ENCODE results near the gene DNAAF1.

DNAAF1 gene

DNA sequence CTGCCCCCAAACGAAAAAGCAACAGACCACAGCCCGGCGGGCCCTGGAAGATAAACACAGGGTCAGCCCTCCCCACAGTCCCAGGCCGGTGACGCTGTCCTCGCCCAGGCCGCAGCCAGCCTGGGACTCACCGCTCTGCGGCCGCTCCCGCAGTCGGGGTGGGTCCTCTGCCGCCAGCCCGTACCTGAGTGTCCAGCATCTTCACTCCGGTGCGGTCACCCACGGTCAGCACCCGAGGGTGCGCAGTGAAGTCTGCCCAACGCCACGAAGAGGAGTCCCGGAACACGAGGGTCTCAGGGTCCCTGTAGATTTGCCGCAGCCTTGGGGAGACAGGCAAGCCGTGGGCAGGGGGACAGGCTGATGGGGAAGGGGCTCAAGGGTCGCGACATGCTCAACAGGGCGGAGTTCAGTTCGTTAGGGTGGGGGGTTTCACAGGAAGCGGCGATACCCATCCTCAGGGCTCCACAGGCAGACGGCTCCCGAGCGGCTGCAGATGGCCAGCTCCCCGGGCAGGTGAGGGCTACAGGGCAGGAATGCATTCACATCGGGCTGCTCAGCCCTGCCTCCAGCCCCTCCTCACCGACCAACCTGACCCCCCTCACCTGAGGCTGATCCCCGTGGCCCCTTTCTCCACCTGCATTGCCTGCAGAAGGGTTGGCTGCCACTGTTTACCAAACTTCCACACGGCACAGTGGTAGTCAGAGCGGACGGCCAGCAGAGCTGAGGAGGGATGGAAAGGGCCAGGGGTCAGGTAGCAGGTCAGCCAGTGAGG lies 36.2 kb downstream of the DNAAF1 start:
- H3K4me3 ChIP-seq: no peak overlapping the region
- no peak overlapping the region for H3K27ac ChIP-seq

DNA sequence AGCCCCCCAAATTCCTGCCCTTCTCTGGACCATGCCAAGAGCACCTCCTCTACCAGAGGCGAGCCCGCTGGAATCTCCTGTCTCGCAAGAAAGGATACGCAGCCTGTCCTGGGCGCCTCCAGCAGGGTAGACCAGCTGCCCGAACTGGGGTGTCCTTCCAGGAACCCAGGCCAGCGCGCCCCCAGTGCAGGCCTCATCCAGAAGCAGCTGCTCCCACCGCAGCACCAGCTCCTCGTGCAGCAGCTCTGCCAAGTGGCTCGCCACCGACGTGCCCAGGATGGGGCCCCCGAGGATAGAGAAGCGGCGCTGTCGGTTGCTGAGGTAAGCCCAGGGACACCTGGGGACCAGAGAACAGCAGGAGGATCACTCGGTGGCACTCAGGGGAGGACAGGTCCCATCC lies 37.0 kb downstream of the DNAAF1 start:
- no peak overlapping the region for H3K27ac ChIP-seq
- no peak overlapping the region for H3K4me3 ChIP-seq

DNA sequence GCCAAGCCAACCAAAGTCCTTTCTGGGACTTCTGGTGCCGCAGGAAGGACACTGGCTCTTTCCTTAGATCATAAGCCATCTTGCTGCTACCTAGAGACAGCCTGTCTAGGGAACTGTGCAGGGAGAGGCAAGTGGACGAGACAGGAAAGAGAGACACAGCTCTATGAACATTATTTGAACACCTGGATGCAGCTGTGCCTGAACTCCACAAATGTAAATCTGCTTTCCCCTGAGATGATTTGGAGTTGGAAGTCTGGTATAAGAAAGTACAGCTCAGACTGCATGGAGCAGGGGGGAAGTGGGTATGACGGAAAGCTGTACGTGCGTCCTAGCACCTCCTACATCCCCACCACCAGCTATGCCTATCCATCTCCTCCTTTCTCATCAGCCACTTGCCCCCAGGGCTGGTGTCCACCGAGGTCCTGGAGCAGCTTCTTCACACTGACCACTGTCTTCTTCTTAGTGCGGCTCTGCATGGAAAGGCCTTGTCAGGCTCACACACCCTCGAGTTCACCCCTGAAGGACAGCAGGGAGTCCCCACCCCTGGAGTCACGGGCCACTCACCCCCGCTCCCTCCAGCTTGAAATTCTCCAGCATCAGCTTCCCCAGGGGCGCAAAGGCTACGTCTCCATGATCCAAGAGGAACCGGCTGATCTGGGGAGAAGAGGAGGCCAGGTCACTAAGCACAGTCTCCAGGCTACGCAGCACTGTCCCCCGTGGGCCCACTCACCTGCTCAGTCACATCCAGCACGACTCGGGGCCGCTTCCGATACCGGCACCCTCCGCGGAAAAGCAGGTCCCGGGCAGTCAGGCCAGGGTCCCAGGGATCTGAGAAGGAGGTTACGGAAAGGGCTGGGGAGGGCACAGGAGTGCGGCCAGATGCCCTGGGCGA lies 37.8 kb downstream of the DNAAF1 start:
- peak overlapping the region in 1 of 21 experiments; percentile 57 for H3K27ac ChIP-seq

DNA sequence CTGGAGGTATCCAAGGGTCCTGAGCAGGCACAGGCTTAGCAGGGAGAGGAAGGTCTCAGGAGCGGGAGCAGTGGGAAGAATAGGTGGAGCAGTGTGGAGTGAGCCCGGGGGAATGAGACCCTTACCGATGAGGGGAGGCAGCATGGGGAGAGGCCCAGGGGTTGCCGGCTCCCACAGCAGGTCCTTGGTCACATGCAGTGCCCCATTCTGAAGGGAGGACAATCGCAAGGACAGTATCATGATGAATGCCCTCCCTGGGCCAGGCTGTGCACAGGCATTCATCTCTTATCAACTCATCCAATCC lies 38.4 kb downstream of the DNAAF1 start:
- Histone ChIP-seq H3K4me3 (no peak overlapping the region), H3K27ac (peak overlapping the region in 1 of 21 experiments; percentile 57)

More for the DNA sequence above, 37.8 kb downstream of the DNAAF1 start:
- no peak overlapping the region for H3K4me3 ChIP-seq

DNA sequence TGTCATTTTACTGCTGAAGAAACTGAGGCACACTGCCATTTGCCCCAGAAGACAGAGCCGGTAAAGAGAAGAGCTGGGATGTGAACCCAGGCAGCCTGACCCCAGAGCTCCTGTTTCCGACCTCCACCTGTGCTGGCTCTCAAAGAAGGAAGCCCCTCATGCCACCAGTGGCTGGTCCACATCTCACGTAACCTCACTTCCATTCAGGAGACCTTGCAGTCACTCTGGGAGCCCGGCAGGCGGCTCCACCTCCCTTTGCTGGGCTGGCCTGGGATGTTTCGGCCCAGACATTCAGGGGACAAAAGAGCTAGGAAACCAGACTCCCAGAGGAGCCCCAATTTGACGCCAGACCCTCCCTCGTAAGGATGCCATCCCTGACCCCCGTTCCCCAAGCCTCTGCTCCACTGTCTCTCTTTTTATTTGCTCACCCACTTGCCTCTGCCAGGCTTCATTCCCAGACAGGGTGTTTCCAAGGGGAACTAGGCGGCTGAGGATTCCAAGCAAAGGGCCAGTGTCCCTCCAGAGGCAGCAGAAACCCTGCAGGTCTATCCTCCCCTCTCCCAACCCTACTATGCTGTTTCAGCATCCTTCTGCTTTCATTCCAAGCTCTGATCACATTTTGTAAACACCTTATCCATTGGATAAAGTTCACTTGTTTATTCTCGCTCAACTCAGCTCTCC lies 38.9 kb downstream of the DNAAF1 start:
- peak overlapping the region in 3 of 21 experiments; percentile 3 to 57 (median 37) for H3K27ac ChIP-seq
- H3K4me3 ChIP-seq: no peak overlapping the region

DNA sequence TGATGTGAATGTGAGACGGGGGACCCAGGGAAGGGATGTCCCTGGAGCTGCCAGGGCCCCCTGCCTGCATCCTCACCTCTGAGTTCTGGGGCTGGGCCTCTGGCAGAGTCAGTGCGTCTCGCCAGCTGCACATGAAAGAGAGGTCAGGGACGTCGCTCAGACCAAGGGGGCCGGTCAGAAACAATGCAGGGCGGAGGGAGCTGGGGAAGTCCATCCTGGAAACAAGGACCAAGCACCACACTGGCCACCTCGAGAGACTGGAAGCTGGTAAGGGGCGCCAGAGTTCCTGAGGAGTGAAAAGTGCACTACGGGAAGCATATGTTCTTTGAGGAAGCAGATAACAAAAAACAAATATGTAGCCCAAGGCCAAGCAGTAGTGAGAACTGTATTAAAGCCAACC lies 39.7 kb downstream of the DNAAF1 start:
- Histone ChIP-seq H3K27ac (peak overlapping the region in 1 of 21 experiments; percentile 90), H3K4me3 (no peak overlapping the region)

DNA sequence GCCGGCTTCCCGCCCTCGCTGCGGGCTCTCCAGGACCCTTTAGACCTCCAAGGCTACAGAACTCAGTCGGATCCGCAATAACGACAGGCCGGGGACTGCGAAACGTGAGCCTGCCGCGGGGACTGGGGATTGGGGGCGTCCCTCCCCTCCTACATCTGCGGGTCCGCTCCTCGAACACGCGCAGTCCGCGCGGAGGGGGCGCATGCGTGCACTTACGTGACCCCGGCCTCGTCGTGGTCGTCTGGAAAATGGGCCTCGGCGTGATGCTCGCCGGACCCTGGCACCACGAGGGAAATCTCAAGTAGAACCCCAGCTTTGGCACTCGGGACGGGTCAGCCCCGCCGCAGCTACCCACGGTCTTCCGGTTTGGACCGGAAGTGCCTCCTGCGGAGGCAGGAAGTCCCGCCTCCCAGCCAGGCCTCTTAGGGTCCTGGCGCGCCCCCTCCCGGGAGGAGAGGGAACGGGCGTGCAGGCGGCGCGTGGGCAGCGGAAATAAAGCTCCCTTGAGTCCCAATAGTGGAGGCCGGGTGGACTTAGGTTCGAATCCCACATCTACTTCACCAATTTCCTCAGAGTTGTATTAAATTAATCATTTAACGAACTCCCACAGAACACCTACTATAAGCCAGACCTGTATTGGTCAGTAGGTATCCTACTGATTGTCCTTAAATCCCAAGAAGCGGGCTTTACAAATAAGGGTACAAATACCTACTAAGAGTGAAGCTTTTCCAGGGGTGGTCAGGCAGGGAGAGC lies 41.8 kb downstream of the DNAAF1 start, which contains the start of gene TAF1C:
TSS of gene TAF1C (minus strand) at position 373 of the 753 bp plus-strand sequence. CDS start 2,069 bp downstream, outside the sequence.
- H3K27ac ChIP-seq: peak within 1 kb of the TSS; percentile 39 to 98 (median 88)
- H3K4me3 ChIP-seq: peak within 1 kb of the TSS; percentile 53 to 99 (median 87)

DNA sequence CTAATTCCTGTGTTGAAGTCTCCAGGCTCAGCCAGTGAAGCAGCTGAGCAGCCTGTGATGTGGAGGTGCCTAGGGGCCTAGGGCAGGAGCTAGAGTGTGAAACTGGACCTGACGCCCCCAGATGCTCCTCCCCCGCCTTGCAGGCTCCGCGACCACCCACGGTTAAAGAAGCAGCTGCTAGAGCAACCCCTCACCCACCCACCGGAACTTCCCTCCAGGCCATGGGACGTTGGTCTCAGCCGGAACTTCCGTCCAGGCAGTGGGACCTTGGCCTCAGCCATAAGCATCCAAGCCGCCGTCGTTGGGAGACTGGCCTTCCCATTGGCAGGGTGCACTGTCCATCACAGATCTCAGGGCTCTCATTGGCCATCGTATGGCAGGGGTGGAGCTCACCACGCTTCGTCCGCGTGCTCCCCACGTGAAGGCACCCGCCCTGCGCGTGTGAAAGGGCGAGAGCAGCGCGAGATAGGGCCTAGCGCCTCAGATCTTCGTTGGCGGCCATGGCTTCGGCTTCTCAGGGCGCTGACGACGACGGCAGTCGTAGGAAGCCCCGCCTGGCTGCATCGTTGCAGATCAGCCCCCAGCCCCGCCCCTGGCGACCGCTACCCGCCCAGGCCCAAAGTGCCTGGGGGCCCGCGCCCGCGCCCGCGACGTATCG lies 45.8 kb downstream of the DNAAF1 start, which contains the start of gene ADAD2:
TSS of gene ADAD2 (plus strand) at position 427 of the 658 bp plus-strand sequence. CDS start at position 501, 74 bp downstream.
- Histone ChIP-seq H3K4me3 (no peak within 1 kb of the TSS), H3K27ac (no peak within 1 kb of the TSS)

DNA sequence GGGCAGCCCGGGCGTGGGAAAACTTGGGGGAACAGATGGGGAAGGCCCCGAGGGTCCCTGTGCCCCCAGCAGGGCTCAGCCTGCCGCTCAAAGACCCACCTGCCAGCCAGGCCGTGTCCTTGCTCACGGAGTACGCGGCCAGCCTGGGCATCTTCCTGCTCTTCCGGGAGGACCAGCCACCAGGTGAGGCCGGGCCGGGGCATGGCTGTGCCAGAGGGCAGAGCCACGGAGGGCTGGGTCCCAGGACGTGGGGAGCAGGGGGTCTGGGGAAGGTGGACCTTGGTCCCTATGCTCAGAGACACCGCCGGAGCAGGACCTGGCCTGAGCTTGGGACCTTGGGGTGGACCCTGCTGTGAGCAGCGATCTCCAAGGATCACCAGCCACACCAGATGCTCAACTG lies 46.4 kb downstream of the DNAAF1 start:
- no peak overlapping the region for H3K27ac ChIP-seq

DNA sequence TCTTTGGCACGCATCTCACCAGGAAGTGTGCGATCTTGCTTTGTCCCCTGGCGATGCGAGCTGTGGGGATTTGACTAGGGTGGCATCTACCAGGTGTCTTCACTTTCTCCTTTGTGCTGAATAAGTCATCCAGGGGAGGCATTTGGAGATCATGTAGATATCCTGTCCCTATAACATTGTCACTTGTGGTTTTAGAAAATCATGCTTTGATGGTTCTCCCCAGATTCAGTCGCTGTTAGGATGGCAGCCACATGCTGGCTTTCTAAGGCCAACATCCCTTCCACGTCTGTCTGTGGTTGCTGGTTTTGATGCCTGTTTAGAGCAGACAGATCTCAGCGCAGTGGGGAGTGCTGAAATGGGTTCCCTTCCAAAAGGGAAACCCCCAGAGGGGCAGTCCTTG lies 48.4 kb downstream of the DNAAF1 start:
- no peak overlapping the region for H3K27ac ChIP-seq
- H3K4me3 ChIP-seq: no peak overlapping the region

More for the DNA sequence above, 46.4 kb downstream of the DNAAF1 start:
- H3K4me3 ChIP-seq: no peak overlapping the region

DNA sequence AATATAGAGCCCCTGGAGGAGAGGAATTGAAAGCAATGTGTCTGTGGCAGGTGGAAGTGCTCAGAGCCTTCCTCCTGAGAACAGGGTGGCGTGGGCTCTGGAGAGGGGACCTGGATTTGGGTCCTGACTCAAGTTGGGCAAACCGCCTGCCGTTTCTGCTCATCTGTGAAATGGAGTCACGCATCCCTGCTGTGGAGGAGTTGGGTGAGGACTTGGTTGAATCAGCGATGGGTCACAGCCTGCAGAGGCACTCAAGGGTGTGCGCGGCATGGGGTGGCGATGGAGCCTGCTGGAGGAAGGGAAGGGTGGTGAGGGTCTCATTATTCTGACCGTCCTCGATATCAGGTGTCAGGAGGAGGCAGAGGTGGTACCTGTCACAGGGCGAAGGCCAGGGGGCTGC lies 48.9 kb downstream of the DNAAF1 start:
- H3K27ac ChIP-seq: no peak overlapping the region
- H3K4me3 ChIP-seq: no peak overlapping the region

DNA sequence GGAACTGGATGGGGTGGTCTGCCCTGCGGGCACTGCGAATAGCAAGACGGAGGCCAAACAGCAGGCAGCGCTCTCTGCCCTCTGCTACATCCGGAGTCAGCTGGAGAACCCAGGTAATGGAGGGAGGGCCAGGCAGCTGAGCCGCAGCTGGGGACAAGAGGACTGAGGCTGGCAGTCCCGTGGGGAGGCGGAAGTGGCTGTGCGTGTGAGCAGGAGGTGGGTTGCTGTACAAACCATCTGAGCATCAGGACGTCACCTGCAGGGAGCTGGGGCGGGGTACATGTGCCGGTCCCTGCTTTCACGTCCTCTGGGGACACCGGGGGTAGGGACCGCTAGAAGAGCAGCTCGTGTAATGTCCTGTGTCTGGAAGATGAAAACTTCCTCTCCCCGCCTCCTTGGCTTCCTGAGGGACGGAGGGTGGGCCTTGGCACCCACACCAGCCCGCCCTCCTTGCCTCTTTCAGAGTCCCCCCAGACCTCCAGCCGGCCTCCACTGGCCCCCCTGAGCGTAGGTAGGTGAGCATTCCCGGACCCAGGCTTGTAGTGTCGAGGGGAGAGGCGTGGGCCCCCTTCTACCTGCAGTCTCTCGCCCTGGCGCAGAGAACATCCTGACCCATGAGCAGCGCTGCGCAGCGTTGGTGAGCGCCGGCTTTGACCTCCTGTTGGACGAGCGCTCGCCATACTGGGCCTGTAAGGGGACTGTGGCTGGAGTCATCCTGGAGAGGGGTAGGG lies 49.5 kb downstream of the DNAAF1 start:
- H3K27ac ChIP-seq: peak overlapping the region in 1 of 21 experiments; percentile 89
- H3K4me3 ChIP-seq: no peak overlapping the region

DNA sequence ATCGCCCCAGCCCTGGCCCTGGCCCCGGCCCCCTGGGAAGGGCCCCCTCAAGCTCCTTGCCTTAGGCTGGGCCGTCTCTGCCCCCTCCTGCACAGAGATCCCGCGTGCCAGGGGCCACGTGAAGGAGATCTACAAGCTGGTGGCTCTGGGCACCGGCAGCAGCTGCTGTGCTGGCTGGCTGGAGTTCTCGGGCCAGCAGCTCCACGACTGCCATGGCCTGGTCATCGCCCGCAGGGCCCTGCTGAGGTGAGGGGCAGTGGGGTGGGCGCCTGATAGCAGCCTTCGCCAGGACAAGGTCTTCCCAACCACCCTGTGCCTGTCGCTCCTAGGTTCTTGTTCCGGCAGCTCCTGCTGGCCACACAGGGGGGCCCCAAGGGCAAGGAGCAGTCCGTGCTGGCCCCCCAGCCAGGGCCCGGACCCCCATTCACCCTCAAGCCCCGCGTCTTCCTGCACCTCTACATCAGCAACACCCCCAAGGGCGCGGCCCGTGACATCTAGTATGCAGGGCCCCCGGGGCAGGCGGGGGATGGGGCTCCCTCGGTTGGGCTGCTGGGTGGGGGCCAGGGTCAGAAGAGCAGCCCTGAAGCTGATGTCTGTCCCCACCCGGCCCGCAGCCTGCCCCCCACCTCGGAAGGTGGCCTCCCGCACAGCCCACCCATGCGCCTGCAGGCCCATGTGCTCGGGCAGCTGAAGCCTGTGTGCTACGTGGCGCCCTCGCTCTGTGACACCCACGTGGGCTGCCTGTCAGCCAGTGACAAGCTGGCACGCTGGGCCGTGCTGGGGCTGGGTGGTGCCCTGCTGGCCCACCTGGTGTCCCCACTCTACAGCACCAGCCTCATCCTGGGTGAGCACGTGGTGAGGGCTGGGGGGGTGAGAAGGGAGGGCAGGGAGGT lies 50.3 kb downstream of the DNAAF1 start:
- peak overlapping the region in 4 of 21 experiments; percentile 67 to 89 (median 79) for H3K27ac ChIP-seq
- peak overlapping the region in 4 of 7 experiments; percentile 8 to 29 (median 28) for H3K4me3 ChIP-seq

DNA sequence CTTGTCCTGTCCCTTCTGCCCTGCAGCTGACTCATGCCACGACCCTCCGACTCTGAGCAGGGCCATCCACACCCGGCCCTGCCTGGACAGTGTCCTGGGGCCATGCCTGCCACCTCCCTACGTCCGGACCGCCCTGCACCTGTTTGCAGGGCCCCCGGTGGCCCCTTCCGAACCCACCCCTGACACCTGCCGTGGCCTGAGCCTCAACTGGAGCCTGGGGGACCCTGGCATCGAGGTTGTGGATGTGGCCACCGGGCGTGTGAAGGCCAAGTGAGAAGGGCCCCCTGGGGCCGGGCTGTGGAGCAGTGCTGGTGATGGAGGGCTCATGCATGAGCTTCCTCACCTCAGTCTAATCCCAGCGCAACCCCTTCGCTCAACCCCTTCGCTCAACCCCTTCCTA lies 51.0 kb downstream of the DNAAF1 start:
- Histone ChIP-seq H3K4me3 (peak overlapping the region in 4 of 7 experiments; percentile 8 to 29 (median 28)), H3K27ac (peak overlapping the region in 13 of 21 experiments; percentile 46 to 89 (median 71))

DNA sequence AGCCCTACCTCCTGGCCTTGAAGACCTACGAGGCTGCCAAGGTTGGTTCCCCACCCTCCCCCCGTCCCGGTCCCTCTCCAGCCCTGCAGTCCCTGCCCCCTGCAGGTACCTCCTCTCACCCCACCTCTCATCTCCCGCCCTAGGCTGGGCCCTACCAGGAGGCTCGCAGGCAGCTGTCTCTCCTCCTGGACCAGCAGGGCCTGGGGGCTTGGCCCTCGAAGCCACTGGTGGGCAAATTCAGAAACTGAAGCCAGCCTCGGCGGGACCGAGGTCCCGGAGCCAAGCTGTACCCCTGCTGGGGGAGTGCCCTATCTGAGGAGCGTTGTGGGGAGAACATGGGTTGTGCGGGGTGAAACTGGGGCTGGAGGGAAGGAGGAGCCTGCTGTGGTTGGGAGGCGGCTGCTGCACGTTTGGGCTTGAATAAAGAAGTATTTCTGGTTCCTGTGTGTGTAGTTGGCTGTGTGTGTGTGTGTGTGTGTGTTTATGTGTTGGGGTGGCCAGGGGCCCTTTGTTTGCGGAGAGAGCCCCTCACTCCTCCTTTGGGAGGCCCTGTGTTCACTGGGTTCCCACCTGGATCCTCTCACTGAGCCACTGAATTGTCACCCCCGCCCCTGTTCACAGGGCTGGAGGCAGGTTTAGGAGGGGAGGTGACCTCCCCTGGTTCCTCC lies 51.8 kb downstream of the DNAAF1 start:
- peak overlapping the region in 17 of 21 experiments; percentile 5 to 89 (median 70) for H3K27ac ChIP-seq
- H3K4me3 ChIP-seq: peak overlapping the region in 5 of 7 experiments; percentile 1 to 29 (median 28)

DNA sequence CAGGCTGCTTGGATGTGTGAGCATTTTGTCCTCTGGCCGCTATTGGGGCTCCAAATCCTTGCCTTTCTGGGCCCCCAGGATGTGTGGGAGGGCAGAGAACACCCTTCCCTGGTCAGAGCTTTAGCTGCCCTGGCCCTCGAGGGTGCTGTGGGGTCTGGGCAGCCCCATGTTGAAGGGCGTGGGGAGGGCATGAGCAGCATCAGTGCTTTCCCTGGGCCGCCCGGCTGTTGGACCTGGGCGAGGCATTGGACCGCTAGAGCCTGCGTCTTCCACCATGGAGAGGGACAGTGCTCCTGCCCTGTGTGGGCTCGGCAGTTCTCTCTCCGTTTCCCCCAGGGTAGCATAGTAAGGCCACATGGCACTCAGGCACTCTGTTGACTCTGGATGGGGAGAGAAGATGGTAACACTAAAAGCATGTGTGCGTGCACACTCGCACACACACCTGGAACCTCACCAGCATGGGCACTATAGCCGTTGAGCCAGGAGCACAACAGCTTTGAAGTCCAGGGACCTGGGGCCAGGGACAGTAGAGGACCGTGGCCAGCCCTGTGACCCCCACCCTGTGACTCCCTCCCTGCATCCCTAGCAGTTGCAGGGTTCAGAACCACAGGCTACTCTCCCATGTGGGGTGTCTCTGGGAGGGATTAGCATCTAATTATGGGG lies 52.5 kb downstream of the DNAAF1 start:
- peak overlapping the region in 16 of 21 experiments; percentile 5 to 89 (median 70) for H3K27ac ChIP-seq
- no peak overlapping the region for H3K4me3 ChIP-seq

Measured in skin epidermis (tissue), 12 donors.